Urinary bladder (tissue), 4 donors: ENCODE data around the gene ACAP2. TPM values are rescaled to one million over a fixed set of nuclear protein-coding genes. Genes with fewer than 3 reads are reported as not detected.
"Not testable (repeated sequence)": the region's sequence is repeated elsewhere in the genome, so short reads cannot be mapped to it uniquely, and the experiment has no call there.

Experiments used
- DNase-seq: peaks from one replicate; pipeline ENCODE4 v3.0.0-alpha.2; 2015; ENCODE audit errors: extremely low spot score
- H3K27ac ChIP-seq: one replicate; pipeline ENCODE4 v1.5.1; 2013; ENCODE audit warnings: low read depth, mild to moderate bottlenecking, moderate library complexity
- H3K36me3 ChIP-seq: one replicate; pipeline ENCODE4 v1.6.1; 2013; ENCODE audit warnings: mild to moderate bottlenecking, moderate library complexity; ENCODE audit not compliant: insufficient read depth
- H3K4me1 ChIP-seq: one replicate; pipeline ENCODE4 v1.6.1; 2013; ENCODE audit warnings: mild to moderate bottlenecking, moderate library complexity; ENCODE audit not compliant: insufficient read depth
- H3K4me3 ChIP-seq: one replicate; pipeline ENCODE4 v1.5.1; 2013; ENCODE audit warnings: low read depth, low read length
- WGBS: extraction: QIAGEN DNeasy Blood & Tissue Kit; methylation state at CpG from one replicate; pipeline ENCODE4 v1.1.7; 2013; 5-methylcytosine and 5-hydroxymethylcytosine counted together
- polyA plus RNA-seq: library from polyadenylated mRNA; stranded (reverse); fragments of 200-250 nt; gene quantifications from one replicate; pipeline ENCODE4 v1.2.3, GENCODE V29; 2013
- total RNA-seq: library from RNA; depleted of rRNA; stranded (reverse); fragments of >200 nt; gene quantifications from one replicate; pipeline ENCODE4 v1.2.3, GENCODE V29; 2014
- donor health status: healthy with polysubstance abuse.
- donor health status: healthy.

ACAP2 gene
- total and polyA plus RNA-seq, 2 donors = 15.7 to 151 TPM

DNA sequence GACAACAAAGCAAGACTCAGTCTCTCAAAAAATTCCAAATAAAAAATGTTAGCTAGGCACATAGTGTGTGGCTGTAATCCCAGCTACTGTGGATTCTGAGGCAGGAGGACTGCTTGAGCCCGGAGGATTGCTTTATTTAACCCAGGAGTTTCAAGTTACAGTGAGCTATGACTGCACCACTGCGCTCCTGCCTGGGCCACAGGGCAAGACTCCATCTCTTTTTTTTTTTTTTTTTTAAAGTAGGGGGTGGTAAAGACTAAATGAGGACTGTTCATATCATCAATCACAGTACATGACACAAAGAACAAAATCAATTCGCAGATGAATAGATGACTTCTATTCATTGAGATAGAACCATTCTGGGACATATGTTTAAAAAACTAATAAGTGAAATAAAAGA is 48.1 kb downstream of the ACAP2 start:
- DNase-seq = no peak
- no peak overlapping the region for H3K27ac ChIP-seq
- no peak overlapping the region for H3K4me3 ChIP-seq
- no peaks in the 10 kb centered on the region for H3K4me1 ChIP-seq
- no peaks in the 10 kb centered on the region for H3K36me3 ChIP-seq
- WGBS = 83% methylated on average over 3 of the region's 3 CpGs

DNA sequence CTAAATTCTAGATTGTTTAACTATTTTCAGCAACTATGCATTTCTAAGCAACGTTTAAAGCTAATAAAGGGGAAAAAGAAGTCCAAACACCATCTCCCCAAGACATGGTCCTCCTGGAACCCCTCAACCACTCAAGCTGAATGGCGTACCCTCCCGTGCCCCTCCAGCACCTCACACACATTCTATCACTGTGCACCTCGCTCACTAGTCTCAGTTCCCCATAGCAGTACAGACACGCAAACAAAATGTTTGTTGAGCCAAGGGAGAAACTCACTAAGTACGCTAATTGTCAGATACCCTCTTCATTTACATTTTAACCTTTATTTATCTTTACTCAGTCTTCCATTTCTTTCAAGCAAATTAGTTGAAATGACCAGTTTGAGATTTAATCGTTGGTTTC is 48.8 kb downstream of the ACAP2 start:
- H3K27ac ChIP-seq = no peak overlapping the region
- H3K4me1 ChIP-seq = no peaks in the 10 kb centered on the region
- no peak for DNase-seq
- H3K36me3 ChIP-seq = no peaks in the 10 kb centered on the region
- 91% methylated on average over 7 of the region's 7 CpGs for WGBS
- H3K4me3 ChIP-seq = no peak overlapping the region

DNA sequence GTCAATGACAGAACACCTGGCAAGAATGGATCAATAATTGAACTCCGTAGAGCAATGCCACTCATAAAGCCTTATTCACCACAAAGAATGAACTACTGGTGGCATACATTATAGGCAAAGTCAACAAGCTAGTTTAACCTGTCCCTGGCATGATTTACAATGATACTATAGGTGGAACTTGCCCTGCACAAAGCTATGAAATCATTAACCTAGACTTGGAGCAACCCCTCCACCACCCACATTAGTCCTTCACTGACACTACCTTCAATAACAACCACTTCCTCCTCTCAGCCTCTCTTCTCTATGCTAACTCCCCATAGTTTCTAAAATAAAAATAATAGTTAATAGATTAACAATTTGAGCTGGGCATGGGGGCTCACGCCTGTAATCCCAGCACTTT is 54.4 kb downstream of the ACAP2 start:
- Histone ChIP-seq H3K4me3 (no peak overlapping the region), H3K27ac (no peak overlapping the region), H3K36me3 (no peaks in the 10 kb centered on the region), H3K4me1 (no peaks in the 10 kb centered on the region)
- WGBS = 90% methylated on average over 2 of the region's 2 CpGs
- DNase-seq = no peak

DNA sequence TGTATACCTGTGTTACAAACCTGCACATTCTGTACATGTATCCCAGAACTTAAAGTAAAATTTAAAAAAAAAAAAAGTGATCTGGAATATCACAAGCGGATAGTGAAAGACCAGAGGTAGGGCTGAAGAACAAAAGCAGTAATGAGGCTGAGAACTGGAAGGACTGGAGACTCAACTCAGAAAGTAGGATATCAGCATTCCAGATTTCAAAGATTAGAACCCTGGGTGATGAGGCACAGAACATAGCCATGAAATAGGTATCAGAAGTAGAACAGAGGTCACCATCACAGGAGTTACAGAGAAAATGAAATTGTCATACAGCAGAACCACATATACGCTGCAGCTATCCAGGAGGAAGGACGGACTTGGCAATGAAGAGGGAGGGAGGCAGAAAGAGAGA is 56.1 kb downstream of the ACAP2 start:
- H3K27ac ChIP-seq = no peak overlapping the region
- H3K4me3 ChIP-seq = no peak overlapping the region
- no peaks in the 10 kb centered on the region for H3K36me3 ChIP-seq
- 93% methylated on average over 3 of the region's 3 CpGs for WGBS
- no peak for DNase-seq
- H3K4me1 ChIP-seq = no peaks in the 10 kb centered on the region

DNA sequence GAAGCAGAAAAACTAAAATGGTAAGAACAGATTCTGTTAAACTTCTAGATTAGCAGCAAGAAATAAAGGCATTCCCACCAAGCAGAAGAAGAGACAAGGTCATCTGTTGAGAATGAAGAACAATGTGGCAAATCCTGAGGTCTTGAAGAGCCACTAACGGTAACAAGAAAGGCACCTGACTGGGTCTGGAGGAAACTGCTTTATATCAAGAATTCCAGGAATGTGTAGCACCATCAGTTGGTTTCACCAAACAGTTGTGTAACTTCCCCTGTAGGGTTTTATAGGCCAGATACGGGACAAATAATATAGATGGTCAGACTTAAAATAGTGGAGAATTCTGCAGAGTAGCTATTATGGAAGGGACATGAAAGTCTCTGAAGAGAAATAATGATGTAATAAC is 57.3 kb downstream of the ACAP2 start:
- H3K36me3 ChIP-seq = no peaks in the 10 kb centered on the region
- no peak overlapping the region for H3K4me3 ChIP-seq
- no peak overlapping the region for H3K27ac ChIP-seq
- 79% methylated on average over 2 of the region's 2 CpGs for WGBS
- peaks cover 2% of the 10 kb centered on the region for H3K4me1 ChIP-seq
- no peak for DNase-seq

DNA sequence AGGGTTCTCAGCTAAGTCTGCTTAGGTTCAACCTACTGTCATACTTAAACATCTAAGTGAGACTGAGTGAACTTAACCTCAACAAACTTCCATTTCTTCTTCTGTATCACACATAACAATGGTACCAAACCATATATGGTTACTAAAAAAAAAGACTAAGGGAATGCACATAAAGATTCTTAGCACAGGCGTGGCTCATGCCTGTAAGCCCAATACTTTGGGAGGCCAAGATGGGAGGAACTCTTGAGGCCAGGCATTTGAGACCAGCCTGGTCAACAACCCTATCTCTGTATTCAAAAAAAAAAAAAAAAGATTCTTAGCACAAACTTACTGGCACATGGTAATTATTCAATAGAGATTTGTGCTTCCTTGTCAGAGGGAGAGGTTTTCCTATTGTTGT is 57.9 kb downstream of the ACAP2 start:
- no peak overlapping the region for H3K27ac ChIP-seq
- WGBS = 96% methylated on average over 1 of the region's 1 CpG
- peaks cover 2% of the 10 kb centered on the region for H3K4me1 ChIP-seq
- no peaks in the 10 kb centered on the region for H3K36me3 ChIP-seq
- no peak for DNase-seq
- no peak overlapping the region for H3K4me3 ChIP-seq

DNA sequence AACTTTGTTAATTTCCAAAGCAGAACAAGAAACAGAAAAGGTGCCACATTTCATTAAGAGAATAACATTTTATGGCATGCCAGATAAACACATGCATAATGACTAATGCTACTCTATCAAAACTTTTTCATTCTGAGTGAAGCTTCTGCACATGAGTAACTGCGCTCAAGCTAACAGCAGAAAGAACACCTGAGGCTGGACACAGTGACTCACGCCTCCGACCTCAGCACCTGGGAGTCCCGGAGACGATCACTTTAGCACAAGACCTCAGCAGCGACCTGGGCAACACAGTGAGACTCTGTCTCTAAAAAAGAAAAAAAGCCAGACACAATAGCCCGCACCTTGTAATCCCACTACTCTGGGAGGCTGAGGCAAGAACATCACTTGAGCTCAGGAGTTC is 70.6 kb downstream of the ACAP2 start:
- Histone ChIP-seq H3K27ac (no peak overlapping the region), H3K36me3 (no peaks in the 10 kb centered on the region), H3K4me1 (no peaks in the 10 kb centered on the region), H3K4me3 (no peak overlapping the region)
- WGBS = 97% methylated on average over 7 of the region's 7 CpGs
- DNase-seq = no peak

DNA sequence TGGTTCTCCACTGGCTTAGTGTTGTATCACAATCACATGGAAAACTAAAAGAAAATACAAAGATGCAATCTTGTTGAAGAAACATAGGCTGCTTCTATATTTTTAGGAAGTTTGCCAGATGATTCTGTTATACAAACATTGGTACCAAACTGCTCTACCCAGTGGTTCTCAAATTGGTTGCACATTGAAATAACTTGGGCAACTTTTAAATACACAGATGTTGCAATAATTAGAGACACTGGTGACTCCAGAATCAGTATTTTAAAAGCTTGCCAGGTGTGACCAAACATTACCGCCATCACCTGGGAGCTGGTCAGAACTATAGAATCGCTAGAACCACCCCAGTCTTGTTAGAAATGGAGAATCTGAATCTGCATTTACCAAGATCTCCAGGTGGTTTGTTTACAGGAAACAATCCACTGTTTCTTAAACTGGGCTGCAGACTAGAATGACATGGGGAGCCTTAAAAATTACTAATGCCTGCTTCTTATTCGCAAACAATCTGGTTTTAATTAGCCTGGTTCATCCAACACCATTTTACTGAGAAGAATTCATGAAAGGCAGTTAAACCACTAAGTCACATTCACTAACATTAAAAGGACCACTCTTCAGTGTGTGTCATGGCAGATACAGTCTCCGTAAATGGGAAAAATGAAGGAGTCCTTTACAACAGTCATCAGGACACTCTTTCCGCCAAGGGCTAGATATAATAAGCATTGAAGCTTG is 76.5 kb downstream of the ACAP2 start:
- 96% methylated on average over 5 of the region's 5 CpGs for WGBS
- H3K4me1 ChIP-seq = no peaks in the 10 kb centered on the region
- H3K36me3 ChIP-seq = no peaks in the 10 kb centered on the region
- no peak overlapping the region for H3K4me3 ChIP-seq
- no peak for DNase-seq
- H3K27ac ChIP-seq = no peak overlapping the region

DNA sequence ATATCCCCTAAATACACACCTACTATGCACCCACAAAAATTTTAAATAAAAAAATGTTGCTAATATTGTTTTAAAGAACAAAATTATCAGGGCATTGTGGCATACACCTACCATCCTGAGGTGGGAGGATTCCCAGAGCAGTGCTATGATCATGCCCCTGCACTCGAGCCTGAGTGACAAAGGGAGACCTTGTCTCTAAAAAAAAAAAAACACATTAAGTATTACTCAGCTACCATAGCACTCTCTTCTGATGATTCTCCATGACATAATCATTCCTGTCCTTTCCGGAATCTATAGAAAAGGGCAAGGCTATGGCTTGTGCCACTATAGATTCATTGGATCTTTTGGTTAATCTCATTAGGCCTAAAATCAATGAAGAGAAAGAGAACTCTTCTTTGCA is 77.4 kb downstream of the ACAP2 start:
- no peak overlapping the region for H3K4me3 ChIP-seq
- DNase-seq = no peak
- no peaks in the 10 kb centered on the region for H3K36me3 ChIP-seq
- 98% methylated on average over 2 of the region's 2 CpGs for WGBS
- no peak overlapping the region for H3K27ac ChIP-seq
- H3K4me1 ChIP-seq = no peaks in the 10 kb centered on the region

DNA sequence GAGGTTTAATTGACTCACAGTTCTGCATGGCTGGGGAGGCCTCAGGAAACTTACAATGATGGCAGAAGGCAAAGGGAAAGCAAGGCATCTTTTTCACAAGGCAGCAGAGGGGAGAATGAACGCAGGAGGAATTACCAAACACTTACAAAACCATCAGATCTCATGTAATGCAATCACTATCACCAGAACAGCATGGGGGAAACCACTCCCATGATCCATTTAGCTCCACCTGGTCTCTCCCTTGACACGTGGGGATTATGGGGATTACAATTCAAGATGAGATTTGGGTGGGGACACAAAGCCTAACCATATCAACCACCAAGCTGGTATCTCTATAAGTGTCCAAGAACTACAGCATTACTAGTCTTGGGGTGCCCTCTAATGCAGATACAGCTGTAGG is 85.0 kb downstream of the ACAP2 start:
- DNase-seq, H3K36me3 ChIP-seq, H3K4me1 ChIP-seq, H3K4me3 ChIP-seq, H3K27ac ChIP-seq: not testable (repeated sequence)
- 83% methylated on average over 2 of the region's 2 CpGs for WGBS

DNA sequence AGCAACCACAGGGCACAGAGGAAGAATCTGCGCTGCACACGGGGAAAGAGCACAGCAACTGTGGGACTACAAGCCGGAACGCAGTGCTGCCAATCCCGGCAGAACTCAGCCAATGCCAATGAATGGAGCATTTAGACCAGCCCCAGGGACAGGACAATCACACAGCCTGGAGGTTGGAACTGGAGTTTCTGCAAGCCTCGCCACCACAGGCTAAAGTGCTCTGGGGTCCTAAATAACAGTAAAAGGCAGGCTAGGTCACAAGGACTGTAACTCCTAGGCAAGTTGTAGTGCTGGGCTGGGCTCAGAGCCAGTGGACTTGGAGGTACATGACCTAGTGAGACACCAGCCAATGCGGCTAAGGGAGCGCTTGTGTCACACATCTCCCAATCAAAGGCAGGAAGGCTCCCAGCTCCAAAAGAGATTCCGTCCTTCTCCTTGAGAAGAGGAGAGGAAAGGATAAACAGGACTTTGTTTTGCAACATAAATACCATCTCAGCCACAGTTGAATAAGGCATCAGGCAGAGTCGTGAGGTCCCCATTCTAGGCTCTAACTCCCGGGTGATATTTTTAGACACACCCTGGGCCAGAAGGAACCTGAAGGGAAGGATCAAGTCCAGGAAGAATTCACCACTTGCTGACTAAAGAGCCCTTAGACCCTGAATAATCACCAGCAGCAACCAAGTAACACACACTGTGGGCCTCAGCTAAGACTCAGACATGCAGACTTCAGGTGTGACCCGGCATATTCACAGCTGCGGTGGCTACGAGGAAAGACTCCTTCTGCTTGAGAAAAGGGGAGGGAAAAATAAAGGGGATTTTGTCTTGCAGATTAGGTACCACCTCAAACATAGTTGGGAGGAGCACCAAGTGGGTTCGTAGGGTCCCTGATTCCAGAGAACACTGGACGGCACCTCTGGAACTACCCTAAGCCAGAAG is 86.4 kb downstream of the ACAP2 start:
- no peak overlapping the region for H3K27ac ChIP-seq
- 84% methylated on average over 16 of the region's 16 CpGs for WGBS
- DNase-seq = no peak
- H3K4me3 ChIP-seq = no peak overlapping the region
- peaks cover 2% of the 10 kb centered on the region for H3K36me3 ChIP-seq
- H3K4me1 ChIP-seq = no peaks in the 10 kb centered on the region

DNA sequence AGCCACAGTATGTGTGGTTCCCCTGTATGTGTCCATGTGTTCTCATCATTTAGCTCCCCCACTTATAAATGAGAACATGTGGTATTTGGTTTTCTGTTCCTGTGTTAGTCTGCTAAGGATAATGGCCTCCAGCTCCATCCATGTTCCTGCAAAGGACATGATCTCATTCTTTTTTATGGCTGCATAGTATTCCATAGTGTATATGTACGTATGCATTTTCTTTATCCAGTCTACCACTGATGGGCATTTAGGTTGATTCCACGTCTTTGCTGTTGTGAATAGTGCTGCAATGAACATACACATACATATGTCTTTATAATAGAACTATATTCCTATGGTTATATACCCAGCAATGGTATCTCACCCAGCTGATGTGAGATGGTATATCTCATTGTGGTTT is 88.8 kb downstream of the ACAP2 start:
- not testable (repeated sequence) for H3K4me1 ChIP-seq, H3K36me3 ChIP-seq, H3K4me3 ChIP-seq, H3K27ac ChIP-seq, DNase-seq
- WGBS = 80% methylated on average over 2 of the region's 2 CpGs

DNA sequence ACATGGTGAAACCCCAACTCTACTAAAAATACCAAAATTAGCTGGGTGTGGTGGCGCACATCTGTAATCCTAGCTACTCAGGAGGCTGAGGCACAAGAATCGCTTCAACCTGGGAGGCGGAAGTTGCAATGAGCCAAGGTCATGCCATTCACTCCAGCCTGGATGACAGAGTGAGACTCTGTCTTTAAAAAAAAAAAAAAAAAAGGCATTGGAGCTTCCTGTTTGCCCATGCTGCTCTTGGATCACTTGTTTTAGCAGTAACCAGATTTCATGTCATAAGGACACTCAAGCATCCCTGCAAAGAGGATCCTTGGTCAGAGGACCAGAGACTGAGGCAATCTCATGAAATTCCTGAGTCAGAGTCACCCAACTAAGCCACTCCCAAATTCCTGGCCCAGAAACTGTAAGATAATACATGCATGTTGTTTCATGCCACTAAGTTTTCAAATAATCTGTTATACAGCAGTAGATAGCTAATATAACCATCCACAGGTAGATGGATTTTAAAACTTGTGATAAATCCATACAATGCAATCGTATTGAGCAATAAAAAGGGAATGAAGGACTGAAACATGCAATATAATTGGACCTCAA is 89.8 kb downstream of the ACAP2 start:
- WGBS = 92% methylated on average over 4 of the region's 4 CpGs
- Histone ChIP-seq H3K4me3 (no peak overlapping the region), H3K27ac (no peak overlapping the region), H3K4me1 (no peaks in the 10 kb centered on the region), H3K36me3 (peaks cover 2% of the 10 kb centered on the region)
- no peak for DNase-seq
